ENCODE measurements around the gene RUFY4.
A peak's percentile ranks its signal among the peaks of the same experiment; 100 is the strongest.

RUFY4 gene

DNA sequence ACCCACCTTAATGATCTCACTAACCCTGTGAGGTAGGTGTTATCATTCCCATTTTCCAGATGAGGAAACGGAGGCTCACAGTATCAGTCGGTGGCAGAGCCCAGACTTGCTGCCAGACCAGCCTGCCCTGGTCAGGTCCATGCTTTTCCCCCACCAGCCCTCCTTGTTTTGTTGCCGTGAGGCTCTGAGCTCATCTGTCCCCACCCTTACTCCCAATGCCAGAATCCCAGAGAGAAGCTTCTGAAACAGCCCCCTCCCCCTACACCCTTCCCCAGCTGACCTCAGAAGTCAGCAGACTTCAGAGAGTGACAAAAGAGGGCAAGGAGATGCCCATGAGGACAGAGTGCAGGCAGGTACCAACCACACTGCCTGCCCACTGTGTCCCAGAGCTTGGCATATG lies 45.4 kb upstream of the RUFY4 start:
- Histone ChIP-seq H3K9ac (no peak overlapping the region), H3K4me2 (peak overlapping the region in 8 of 11 experiments; percentile 23 to 98 (median 58); a peak in 13 of 22 replicates), H3K27me3 (peaks cover 0 to 7% (median 0%) of the 10 kb centered on the region in 11 experiments; a peak in 1 of 22 replicates), H3K4me3 (no peak overlapping the region), H3K27ac (peak overlapping the region in 1 of 11 experiments; percentile 9; a peak in 1 of 22 replicates), H3K36me3 (no peaks in the 10 kb centered on the region), H3K4me1 (peaks cover 35 to 100% (median 93%) of the 10 kb centered on the region in 10 experiments), H3K9me3 (replicated peaks in 1 of 11) (no peaks in the 10 kb centered on the region), H4K20me1 (no peaks in the 10 kb centered on the region)
- no peak for TF ChIP-seq Cebpa-rat (IDR thresholded peaks at IDR 0.05)

DNA sequence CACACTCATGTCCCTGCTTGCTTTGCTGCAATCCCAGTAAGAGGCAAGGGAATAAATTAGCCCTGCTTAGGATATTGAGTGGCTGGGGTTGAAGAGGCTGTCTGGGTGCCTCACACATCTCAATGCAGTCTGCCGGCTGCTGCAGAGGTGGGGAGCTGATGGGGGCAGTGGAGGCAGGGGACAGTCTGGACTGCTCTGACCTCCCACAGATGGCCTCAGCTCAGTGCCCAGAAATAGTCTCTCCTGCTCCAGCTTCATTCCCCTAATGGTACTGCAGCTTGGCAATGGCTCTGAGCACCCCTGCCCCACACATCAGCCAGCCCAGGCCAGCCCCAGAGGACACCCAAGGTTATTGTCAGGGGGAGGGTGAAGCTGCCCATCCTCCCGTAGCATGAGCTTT lies 44.7 kb upstream of the RUFY4 start:
- no peak for TF ChIP-seq Cebpa-rat (IDR thresholded peaks at IDR 0.05)
- Histone ChIP-seq H3K9me3 (replicated peaks in 1 of 11) (no peaks in the 10 kb centered on the region), H3K27ac (no peak overlapping the region), H3K4me3 (no peak overlapping the region), H4K20me1 (no peaks in the 10 kb centered on the region), H3K9ac (no peak overlapping the region), H3K4me1 (peaks cover 28 to 100% (median 93%) of the 10 kb centered on the region in 10 experiments), H3K36me3 (no peaks in the 10 kb centered on the region), H3K27me3 (peaks cover 0 to 7% (median 0%) of the 10 kb centered on the region in 11 experiments; a peak in 1 of 22 replicates), H3K4me2 (peak overlapping the region in 8 of 11 experiments; percentile 39 to 98 (median 58); a peak in 15 of 22 replicates)

DNA sequence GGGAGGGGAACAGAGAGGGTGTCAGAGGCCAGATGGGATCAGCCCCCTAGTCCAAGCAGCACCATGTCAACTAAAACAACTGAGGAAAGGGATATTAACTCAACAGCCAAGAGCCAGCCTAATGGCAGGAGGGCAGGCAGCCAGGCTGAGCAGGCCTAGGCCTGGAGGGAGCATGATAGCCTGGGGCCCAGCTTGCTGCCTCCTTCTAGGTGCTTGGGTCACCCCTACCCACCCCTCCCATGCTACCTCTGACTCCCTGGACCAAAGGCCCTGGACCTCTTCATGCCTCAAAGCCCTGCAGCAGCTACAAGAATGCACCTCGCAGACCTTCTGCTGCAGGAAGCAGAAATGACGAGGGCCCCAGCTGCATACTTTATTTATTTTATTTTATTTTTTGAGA lies 44.2 kb upstream of the RUFY4 start:
- Histone ChIP-seq H3K9me3 (replicated peaks in 1 of 11) (no peaks in the 10 kb centered on the region), H3K27me3 (peaks cover 0 to 7% (median 0%) of the 10 kb centered on the region in 11 experiments; a peak in 1 of 22 replicates), H3K9ac (no peak overlapping the region), H3K36me3 (no peaks in the 10 kb centered on the region), H3K4me3 (no peak overlapping the region), H3K4me1 (peaks cover 23 to 100% (median 93%) of the 10 kb centered on the region in 10 experiments), H3K27ac (no peak overlapping the region), H3K4me2 (peak overlapping the region in 8 of 11 experiments; percentile 39 to 98 (median 58); a peak in 14 of 22 replicates), H4K20me1 (no peaks in the 10 kb centered on the region)
- TF ChIP-seq Cebpa-rat (IDR thresholded peaks at IDR 0.05), result no peak

DNA sequence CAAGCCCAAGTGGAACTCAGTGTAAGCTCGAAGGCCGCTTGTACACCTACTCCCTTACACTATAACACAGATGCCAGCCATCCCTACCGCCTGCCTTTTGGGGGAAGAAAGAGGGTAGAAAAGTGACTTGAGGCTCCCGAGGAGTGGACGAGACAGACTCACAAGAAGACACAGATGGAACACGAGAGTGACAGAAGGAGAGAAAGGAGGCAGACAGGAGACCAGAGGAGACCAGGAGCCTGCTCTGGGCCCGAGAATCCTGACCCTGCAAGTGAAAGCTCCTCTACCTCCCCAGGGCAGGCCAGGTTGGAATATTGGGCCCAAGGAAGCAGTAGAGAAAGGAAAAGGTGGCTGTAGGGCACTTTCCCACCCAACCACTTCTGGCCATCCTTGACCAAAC lies 42.8 kb upstream of the RUFY4 start:
- Histone ChIP-seq H3K36me3 (no peaks in the 10 kb centered on the region), H3K4me1 (peaks cover 9 to 100% (median 93%) of the 10 kb centered on the region in 10 experiments), H3K4me3 (no peak overlapping the region), H3K9ac (no peak overlapping the region), H4K20me1 (no peaks in the 10 kb centered on the region), H3K27ac (no peak overlapping the region), H3K4me2 (peak overlapping the region in 6 of 11 experiments; percentile 17 to 98 (median 95); a peak in 7 of 22 replicates), H3K9me3 (replicated peaks in 1 of 11) (no peaks in the 10 kb centered on the region), H3K27me3 (peaks cover 0 to 4% (median 0%) of the 10 kb centered on the region in 11 experiments; a peak in 1 of 22 replicates)
- no peak for TF ChIP-seq Cebpa-rat (IDR thresholded peaks at IDR 0.05)

DNA sequence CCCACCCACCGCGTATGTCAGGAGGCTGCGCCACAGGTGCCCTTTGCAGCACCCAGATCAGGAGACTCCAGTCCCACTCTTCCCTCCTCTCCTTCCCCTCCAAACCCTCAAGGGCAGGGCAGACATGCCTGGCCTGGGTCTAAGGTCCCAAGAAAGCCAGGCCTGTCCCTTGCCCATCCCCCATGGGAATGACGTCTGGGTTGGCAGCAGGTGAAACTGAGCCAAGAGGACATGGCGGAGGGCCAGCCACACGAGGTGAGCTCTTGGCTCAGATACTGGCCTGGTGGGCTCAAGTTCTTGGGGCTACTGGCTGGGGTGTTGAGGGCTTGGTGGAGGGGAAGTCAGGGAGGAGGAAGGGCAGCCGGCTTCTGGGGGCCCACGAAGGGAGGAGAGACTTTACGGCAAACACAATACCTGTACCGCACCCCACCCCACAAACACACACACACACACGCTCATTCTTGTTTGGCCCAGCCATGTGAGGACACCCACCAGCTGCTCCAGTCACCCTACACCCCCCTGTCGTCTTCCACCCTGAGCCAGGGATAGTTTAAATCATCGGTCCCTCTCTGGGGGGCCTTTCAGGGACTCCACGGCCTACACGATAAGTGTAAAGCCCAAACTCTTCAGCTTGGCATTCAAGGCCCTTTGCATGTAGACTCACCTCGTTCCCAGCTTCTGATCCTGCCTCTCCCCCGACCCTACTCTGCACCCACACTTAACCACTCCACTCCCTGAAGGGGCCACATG lies 42.2 kb upstream of the RUFY4 start:
- TF ChIP-seq Cebpa-rat (IDR thresholded peaks at IDR 0.05), result no peak
- Histone ChIP-seq H3K27ac (no peak overlapping the region), H3K4me1 (peaks cover 3 to 100% (median 93%) of the 10 kb centered on the region in 10 experiments; a peak in 19 of 20 replicates), H3K27me3 (no peaks in the 10 kb centered on the region), H3K9ac (no peak overlapping the region), H3K36me3 (no peaks in the 10 kb centered on the region), H3K4me3 (no peak overlapping the region), H3K9me3 (replicated peaks in 1 of 11) (no peaks in the 10 kb centered on the region), H4K20me1 (no peaks in the 10 kb centered on the region), H3K4me2 (peak overlapping the region in 7 of 11 experiments; percentile 41 to 97 (median 81); a peak in 10 of 22 replicates)

DNA sequence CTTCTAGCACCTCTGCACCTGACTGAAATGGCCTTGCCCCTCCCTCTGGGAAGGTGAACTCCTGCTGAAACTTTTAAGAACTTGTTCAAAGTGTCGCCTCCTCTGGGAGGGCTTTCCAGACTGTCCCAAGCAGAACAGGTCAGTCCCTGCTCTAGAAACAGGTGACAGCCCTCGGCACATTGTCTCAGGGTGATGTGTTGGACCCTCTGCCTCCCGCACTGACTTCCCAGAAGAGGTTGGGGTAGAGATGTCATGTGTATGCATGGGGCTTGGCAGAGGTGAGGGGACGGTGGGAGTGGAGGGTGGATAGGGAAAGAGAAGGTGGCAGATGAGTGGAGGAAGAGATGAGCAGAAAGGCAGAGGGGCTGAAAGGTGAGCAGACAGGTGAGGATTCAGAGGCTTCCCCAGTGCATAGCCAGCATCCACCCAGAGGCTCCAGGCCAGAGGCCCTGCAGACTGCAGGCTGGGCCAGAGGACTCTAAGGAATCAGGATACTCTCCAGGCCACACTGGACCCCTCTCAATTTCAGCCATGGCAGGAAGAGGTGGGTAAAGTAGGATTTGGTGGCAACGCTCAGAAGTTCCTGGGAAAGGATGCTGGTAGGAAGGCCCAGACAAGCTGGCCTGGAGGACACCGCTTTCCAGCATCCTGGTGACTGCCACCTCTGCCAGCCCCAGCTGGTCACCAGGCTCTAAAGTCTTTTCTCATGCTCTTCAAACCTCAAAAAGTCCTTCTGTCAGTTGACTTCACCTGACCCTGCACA lies 41.4 kb upstream of the RUFY4 start:
- no peak for TF ChIP-seq Cebpa-rat (IDR thresholded peaks at IDR 0.05)

DNA sequence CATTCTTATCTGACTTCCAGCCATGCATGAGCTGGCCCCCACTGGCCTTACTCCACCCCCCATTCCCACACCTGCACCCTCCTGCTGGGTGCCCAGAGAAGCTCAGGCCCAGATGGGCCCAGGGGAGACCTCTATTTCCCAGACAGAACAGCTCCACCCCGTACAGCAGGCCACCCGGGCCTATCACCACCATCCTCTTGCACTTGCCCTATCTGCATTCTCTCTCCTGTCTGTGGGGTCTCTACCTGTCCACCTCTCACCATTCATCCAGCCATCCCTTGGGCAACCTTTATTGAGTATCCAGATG lies 40.9 kb upstream of the RUFY4 start:
- peak overlapping the region in 3 of 11 experiments; percentile 27 to 41 (median 31); a peak in 2 of 22 replicates for H3K9ac ChIP-seq
- no peak for TF ChIP-seq Cebpa-rat (IDR thresholded peaks at IDR 0.05)
- H3K27me3 ChIP-seq, result no peaks in the 10 kb centered on the region
- no peaks in the 10 kb centered on the region for H3K36me3 ChIP-seq
- no peaks in the 10 kb centered on the region for H4K20me1 ChIP-seq
- H3K27ac ChIP-seq, result peak overlapping the region in 2 of 11 experiments; percentile 22 to 34; a peak in 2 of 22 replicates
- H3K4me3 ChIP-seq, result no peak overlapping the region; a peak in 1 of 20 replicates
- H3K9me3 ChIP-seq (replicated peaks in 1 of 11), result no peaks in the 10 kb centered on the region
- peak overlapping the region in 8 of 11 experiments; percentile 41 to 97 (median 75); a peak in 16 of 22 replicates for H3K4me2 ChIP-seq
- H3K4me1 ChIP-seq, result peaks cover 0 to 100% (median 93%) of the 10 kb centered on the region in 10 experiments; a peak in 17 of 20 replicates

More for the DNA sequence above, 41.4 kb upstream of the RUFY4 start:
- H4K20me1 ChIP-seq, result no peaks in the 10 kb centered on the region
- peak overlapping the region in 2 of 11 experiments; percentile 27 to 41; a peak in 2 of 22 replicates for H3K9ac ChIP-seq
- H3K36me3 ChIP-seq, result no peaks in the 10 kb centered on the region
- no peak overlapping the region; a peak in 1 of 20 replicates for H3K4me3 ChIP-seq
- peak overlapping the region in 8 of 11 experiments; percentile 41 to 97 (median 75); a peak in 16 of 22 replicates for H3K4me2 ChIP-seq
- peaks cover 0 to 100% (median 93%) of the 10 kb centered on the region in 10 experiments; a peak in 17 of 20 replicates for H3K4me1 ChIP-seq
- no peaks in the 10 kb centered on the region for H3K9me3 ChIP-seq (replicated peaks in 1 of 11)
- no peaks in the 10 kb centered on the region for H3K27me3 ChIP-seq
- H3K27ac ChIP-seq, result no peak overlapping the region

DNA sequence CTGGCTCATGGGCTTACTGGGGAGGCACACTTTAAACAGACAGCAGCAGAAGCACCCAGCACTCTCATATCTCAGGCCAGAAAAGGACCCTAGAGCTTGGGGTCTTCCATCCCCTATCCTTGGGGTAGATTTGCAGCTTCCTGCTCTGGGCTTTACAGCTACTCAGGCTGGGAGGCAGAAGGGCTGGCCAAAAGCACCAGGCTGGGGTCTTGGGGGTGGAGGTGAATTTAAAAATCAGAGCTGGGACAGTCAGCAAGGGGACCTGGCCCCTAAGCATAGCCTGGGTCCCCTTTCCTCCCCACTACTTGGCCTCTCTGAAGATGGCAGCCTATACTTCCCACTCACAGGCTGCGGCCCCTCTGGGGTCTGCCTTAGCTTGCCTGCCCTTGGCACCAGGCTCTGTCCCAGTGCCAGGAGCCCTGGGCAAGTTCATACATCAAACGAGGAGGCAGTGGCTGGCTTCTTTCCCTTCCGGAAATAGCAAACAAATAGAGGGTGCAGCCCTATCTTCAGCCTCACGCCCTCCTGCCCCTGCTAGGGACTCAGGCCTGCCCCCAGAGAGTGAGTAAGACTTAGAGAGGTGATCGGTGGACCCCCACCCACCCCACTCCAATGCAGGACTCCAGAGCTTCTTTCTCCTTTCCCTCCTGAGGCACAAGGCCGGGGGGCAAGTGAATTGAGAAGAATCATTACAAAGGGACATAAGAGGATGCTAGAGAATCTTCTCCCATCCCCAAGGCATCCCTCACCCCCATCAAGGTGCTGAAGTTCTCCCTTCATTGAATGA lies 40.3 kb upstream of the RUFY4 start:
- H3K4me1 ChIP-seq, result peaks cover 3 to 100% (median 93%) of the 10 kb centered on the region in 10 experiments; a peak in 18 of 20 replicates
- H3K27me3 ChIP-seq, result no peaks in the 10 kb centered on the region
- peak overlapping the region in 2 of 11 experiments; percentile 31 to 41; a peak in 2 of 22 replicates for H3K9ac ChIP-seq
- H3K4me2 ChIP-seq, result peak overlapping the region in 10 of 11 experiments; percentile 1 to 97 (median 62); a peak in 18 of 22 replicates
- H3K27ac ChIP-seq, result peak overlapping the region in 4 of 11 experiments; percentile 14 to 45 (median 28); a peak in 5 of 22 replicates
- H3K4me3 ChIP-seq, result no peak overlapping the region; a peak in 1 of 20 replicates
- no peaks in the 10 kb centered on the region for H3K9me3 ChIP-seq (replicated peaks in 1 of 11)
- no peaks in the 10 kb centered on the region for H4K20me1 ChIP-seq
- no peaks in the 10 kb centered on the region for H3K36me3 ChIP-seq
- no peak for TF ChIP-seq Cebpa-rat (IDR thresholded peaks at IDR 0.05)
